GM19025 (cell line): ENCODE results near the gene RBBP9.
"Not testable (repeated sequence)": the region's sequence is repeated elsewhere in the genome, so short reads cannot be mapped to it uniquely, and the experiment has no call there.

Experiments
- ATAC-seq: cut with Tn5 transposase; IDR thresholded peaks from one replicate; pipeline ENCODE4 v1.9.1; 2021; ENCODE audit warnings: mild to moderate bottlenecking, low read depth, moderate library complexity; ENCODE audit not compliant: unreplicated experiment

The RBBP9 gene

DNA sequence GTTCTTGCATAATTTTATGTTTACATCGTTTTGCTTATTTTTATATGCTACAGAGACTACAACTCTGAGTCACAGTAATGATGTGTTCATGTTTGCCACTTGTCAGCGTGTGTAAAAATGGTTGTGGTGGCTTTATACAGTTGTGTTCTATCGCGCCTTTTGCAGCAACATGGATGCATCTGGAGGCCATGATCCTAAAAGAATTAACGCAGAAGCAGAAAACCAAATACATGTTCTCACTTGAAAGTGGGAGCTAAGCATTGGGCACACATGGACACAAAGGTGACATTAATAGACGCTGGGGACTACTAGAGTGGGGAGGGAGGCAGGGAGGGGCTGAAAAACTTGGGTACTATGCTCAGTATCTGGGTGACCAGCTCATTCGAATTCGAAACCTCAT, 9.7 kb upstream of the RBBP9 start:
- no peak for ATAC-seq

DNA sequence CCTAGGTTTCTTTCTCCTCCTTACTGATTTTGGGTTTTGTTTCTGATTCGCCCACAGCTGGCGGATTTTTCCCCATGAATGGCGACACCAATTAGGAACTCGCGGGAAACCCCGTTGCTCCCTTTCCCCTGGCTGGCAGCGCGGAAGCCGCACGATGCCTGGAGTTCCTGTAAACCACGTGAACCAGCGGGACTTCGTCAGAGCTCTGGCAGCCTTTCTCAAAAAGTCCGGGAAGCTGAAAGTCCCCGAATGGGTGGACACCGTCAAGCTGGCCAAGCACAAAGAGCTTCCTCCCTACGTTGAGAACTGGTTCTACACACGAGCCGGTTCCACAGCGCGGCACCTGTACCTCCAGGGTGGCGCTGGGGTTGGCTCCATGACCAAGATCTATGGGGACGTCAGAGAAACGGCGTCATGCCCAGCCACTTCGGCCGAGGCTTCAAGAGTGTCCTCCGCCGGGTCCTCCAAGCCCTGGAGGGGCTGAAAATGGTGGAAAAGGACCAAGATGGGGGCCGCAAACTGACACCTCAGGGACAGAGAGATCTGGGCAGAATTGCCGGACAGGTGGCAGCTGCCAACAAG, 7.5 kb upstream of the RBBP9 start:
- ATAC-seq, result no peak

DNA sequence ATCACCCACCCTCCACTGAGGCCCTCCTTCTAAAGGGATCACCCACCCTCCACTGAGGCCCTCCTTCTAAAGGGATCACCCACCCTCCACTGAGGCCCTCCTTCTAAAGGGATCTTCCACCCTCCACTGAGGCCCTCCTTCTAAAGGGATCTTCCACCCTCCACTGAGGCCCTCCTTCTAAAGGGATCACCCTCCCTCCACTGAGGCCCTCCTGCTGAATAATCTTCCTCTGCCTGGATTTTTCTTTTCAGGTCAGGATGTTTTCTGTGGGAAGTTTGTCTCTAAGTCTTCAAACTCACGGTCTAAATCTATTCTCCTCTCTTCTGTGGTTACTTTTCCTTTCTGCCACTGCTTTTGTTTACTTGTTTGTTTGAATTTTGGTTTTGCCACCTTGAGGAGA, 4.6 kb upstream of the RBBP9 start:
- not testable (repeated sequence) for ATAC-seq

DNA sequence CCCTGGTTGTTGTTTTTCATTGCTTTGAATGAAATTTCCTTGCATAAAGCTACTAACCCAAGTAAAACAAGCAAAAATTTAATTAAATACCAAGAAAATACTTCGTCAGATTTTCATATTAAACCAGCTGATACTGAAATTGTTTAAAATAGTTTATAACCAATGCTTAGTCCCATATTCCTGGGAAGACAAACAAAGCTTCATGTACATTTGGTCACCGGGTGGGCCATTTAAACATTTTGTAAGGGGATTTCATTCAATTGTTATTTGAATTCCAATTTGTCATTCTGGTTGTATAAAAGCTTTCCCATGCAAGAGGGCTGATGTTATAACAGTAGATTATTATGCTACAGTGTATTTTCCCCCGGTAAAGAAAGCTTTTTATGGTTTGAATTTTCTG, 578 bp upstream of the RBBP9 start:
- ATAC-seq, result no peak

DNA sequence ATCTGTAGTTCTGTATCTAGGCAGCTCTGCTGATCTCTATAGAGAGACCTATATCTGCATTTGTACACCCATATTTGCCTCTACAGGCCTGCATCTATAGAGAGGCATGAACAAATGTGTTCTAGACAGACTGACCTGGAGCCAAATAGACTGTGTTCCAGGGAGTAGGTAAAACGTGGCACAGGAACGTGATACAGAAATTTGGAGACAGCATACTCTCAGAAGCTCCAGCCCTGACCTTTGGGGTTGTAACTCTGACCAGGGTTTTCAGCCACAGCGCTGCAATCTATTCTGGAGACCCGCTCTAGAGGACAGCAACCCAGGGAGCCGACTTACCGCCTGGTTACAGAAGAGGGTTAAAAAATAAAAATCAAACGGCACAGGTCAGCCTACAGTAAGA, 983 bp downstream of the RBBP9 start:
- no peak for ATAC-seq

DNA sequence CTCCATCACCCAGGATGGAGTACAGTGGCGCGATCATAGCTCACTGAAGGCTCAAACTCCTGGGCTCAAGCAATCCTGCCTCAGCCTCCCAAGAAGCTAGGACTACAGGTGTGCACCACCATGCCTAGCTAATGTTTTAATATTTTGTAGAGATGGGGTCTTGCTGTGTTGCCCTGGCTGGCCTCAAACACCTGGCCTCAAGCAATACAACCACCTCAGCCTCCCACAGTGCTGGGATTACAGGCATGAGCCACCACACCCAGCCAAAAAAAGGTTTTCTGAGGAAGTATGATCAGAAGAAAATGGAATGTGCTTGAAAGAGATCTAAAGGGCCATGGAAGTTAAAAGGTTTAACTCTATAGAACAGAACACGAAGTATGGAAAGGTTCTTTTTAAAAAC, 8.7 kb downstream of the RBBP9 start:
- ATAC-seq, result no peak

DNA sequence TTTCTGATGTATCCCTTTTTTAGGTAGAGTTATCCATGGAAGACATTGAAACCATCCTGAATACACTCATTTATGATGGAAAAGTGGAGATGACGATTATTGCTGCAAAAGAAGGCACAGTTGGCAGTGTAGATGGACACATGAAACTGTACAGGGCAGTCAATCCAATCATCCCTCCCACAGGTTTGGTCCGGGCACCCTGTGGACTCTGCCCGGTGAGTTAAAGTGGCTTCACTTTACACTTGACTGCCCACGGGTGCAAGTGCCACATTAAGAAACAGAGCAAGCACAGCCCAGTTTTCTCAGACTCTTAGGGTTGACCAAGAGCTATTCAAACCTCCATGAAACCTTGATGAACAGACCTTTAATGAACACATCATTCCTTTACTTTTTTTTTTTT, 15.4 kb downstream of the RBBP9 start:
- no peak for ATAC-seq

DNA sequence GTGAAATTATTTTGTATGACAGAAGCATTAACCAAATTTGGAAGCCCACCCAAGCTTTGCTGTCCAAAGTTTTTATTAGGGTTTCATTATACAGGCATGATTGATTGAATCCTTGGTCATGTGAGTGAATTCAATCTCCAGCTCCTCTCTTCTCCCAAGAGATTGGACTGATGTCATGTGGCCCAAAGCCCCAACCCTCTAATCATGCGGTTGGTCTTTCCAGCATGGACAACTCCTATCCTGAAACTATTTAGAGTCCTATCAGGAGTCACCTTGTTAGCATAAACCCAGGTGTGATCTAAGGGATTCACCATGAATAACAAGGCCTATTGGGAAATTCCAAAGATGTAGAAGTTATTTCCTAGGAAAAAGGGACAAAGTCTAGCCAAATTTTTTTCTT, 19.2 kb downstream of the RBBP9 start:
- ATAC-seq, result no peak

DNA sequence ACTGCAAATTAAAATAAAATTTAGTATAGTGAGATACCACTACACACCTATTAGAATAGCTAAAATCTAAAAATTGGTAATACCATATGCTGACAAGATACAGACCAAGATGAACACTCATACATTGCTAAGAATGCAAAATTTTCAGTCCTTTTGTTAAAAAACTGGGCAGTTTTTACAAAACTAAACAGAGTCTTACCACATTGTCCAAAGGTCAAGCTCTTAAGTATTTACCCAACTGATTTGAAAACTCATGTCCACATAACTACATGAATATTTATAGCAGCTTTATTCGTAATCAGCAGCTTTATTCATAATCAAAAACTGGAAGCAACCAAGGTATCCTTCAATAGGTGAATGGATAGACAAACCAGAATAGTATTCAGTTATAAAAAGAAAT, 19.8 kb downstream of the RBBP9 start:
- no peak for ATAC-seq

DNA sequence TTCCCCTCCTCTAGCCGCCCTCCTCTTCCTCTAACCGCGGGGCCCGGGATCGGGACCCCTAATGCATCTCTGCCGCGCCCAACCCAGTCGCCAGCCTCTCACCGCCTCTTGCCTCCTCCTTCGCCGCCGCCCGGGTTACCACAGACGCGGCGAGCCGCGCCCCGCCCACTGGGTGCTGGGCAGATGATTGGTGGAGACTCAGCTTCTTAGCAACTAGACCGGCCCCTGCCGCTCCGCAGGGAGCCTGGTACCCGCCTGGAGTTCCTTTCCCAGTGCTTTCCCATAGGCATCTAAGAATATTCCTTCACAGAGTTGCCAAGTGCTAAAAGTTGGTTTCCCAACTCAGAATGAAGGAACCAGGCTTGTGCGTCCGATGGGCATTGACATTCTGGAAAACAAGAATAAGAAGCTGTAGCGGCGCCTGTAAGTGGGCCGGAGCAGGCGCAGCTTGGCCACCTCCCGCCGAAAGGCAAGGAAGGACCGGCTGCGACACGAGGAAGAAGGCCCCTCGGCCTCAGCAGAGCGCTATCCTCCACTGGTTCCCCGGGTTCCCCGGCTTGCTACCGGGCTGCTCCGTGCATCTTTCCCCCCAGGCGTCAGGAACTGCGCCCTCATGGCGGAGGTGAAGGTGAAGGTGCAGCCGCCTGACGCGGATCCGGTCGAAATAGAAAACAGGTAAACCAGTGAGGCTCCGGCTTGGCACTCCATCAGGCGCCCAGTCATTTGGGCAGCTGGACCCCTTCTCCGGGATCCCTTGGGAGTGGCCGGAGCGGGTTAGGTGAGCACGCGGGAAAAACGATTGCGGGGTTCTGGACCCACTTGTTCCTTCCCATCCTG, 29.9 kb downstream of the RBBP9 start, which contains the start of the genes DZANK1 and POLR3F:
Gene DZANK1 (minus strand): TSS at position 137 of the 837 bp plus-strand sequence. CDS start 1,672 bp downstream, outside the sequence.
Gene POLR3F (plus strand): TSS at position 497 of the 837 bp plus-strand sequence. CDS start 117 bp downstream, at position 614.
- peak; percentile 98 for ATAC-seq

DNA sequence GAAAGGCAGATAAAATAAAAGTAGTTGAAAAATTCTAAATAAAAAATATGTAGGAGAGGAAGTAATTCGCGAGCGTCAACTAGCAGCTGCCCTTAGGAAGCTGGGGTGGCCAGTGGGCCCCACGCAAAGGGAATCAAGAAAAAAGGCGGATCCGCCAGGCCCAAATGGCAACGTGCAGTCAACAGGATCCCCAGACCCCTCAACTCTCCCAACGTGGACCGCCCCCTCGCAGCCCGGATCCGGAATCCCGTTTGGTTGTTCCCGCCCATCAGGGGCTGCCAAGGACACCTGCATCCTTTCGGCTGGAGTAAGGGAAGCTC, 30.5 kb downstream of the RBBP9 start:
- ATAC-seq, result peak; percentile 27

DNA sequence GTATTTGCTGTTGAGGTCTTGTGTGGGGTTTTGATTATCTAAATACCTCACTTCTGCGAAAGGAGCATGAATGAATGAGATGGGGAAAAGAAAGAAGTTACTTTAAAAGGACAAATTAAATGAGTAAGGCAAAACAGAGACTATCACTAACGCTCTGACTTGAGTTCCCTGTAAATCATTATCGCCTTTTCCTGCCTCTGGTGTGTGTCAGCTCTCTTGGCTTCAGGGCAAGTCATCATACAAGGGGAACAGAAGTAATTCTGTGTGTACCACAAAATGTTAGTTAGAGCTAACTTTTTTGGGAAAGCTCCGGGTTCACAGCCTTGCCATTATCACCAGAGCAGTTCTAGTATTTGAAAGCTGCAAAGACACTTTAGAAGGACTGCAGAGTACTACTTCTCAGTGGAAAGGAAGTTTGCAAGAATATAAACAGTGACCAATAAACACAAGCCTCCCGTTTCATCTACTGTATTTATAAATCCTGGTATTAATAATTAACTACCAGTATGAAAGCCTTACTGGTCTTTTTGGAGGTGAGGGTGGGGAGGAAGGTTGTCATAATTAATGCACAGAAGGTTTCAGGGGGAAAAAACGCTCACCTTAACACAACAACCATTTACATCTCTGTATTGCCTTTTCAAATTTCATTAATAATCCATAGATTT, 31.4 kb downstream of the RBBP9 start:
- no peak for ATAC-seq

DNA sequence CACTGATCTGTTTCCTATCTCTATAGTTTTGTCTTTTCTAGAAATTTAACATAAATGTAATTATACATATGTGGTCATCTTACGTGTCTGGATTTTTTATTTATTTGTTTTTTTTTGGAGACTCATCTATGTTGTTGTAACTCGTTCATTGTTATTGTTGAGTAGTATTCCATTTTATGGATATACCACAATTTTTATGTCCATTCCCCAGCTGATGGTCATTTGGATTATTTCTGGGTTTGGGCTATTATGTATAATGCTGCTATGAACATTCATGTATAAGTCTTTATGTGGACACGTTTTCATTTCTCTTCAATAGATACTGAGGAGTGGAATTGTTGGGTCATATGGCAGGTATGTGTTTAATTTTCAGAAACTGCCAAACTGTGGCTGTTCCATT, 40.4 kb downstream of the RBBP9 start:
- ATAC-seq, result no peak

DNA sequence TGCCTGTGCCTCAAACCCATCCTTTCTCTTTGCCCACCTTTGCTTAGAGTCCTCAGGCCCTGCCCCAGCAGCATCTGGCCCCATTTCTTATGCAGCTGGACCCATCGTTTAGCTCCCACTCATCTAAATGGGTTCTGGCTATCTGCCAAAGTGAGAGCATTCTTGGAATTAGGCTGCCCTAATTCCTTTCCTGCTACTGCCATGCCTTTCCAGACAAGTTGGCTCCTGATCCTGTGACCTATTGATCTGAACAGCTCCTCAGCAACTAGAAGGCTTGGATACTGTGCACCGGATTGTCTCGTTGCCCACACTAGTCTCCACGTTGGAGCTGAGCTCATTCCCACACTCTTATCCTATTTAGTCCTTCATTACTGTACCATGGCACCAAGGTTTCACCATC, 53.1 kb downstream of the RBBP9 start:
- no peak for ATAC-seq

DNA sequence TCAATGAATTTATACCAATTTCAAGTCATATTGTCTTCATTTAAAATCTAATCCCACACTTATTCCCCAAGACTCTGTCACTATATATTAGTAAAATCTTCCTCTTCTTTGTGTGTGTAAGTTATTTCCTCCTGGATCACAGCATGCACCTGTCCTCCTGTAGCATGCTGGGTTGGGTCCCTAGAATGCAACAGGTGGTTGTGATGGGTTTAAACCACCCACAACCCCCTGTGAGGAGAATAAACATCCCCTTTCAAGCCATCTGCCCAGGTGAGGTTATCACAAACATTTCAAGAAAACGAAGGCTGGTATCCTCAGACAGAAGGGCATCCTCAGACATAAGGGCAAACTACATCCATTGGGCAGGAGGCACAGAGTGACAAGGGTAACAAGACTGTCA, 56.6 kb downstream of the RBBP9 start:
- no peak for ATAC-seq

DNA sequence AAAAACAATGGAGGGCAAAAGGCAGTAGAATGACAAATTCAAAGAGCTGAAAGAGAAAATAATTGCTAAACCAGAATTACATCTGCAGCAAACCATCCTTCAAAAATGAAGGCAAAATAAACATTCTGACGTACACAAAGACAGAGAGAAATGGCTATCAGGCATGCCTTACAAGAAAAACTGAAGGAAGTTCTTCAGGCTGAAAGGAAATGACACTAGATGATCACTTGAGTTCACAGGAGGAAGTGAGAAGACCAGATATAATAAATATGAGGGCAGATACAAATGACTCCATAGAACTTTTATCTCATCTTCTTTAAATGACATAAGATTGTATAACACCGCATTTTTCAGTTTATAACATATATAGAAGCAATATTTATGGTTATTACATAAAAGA, 60.2 kb downstream of the RBBP9 start:
- no peak for ATAC-seq
